ENCODE results near the gene EVA1B. TPM values are rescaled to one million over a fixed set of nuclear protein-coding genes. Genes with fewer than 3 reads are reported as not detected.

The EVA1B gene
- total RNA-seq, 1 donor from 2014 or later: 1.5 TPM

GRCh38 chr1:36326499-36326898, 3.1 kb upstream of the EVA1B start:
- peaks cover 5% of the 10 kb centered on the region for H3K4me1 Mint-ChIP-seq (ENCODE audit: low read depth, unreplicated experiment)
- H3K36me3 Mint-ChIP-seq (ENCODE audit: unreplicated experiment): peaks cover 10% of the 10 kb centered on the region
- H3K27ac Mint-ChIP-seq (ENCODE audit: unreplicated experiment): no peak overlapping the region
- peaks cover 20% of the 10 kb centered on the region for H3K27me3 Mint-ChIP-seq (ENCODE audit: unreplicated experiment)
- no peak for TF ChIP-seq CTCF (IDR thresholded peaks at IDR 0.05; ENCODE audit: partially characterized antibody, unreplicated experiment)
- no peak overlapping the region for H3K4me3 Mint-ChIP-seq (ENCODE audit: unreplicated experiment)
- DNase-seq: no peak
- H3K9me3 Mint-ChIP-seq (ENCODE audit: unreplicated experiment): peaks cover 1% of the 10 kb centered on the region

- H3K27ac Mint-ChIP-seq (ENCODE audit: unreplicated experiment): no peak overlapping the region
- TF ChIP-seq CTCF (IDR thresholded peaks at IDR 0.05; ENCODE audit: partially characterized antibody, unreplicated experiment): no peak
- no peak overlapping the region for H3K4me3 Mint-ChIP-seq (ENCODE audit: unreplicated experiment)
- peaks cover 29% of the 10 kb centered on the region for H3K27me3 Mint-ChIP-seq (ENCODE audit: unreplicated experiment)
- DNase-seq: no peak
- peaks cover 5% of the 10 kb centered on the region for H3K4me1 Mint-ChIP-seq (ENCODE audit: low read depth, unreplicated experiment)
- no peaks in the 10 kb centered on the region for H3K36me3 Mint-ChIP-seq (ENCODE audit: unreplicated experiment)
- H3K9me3 Mint-ChIP-seq (ENCODE audit: unreplicated experiment): peaks cover 3% of the 10 kb centered on the region
Measured at GRCh38 chr1:36324353-36324703, 883 bp upstream of the EVA1B start.

- Mint-ChIP-seq H3K4me1 (ENCODE audit: low read depth, unreplicated experiment) (peaks cover 2% of the 10 kb centered on the region), H3K4me3 (ENCODE audit: unreplicated experiment) (peak overlapping the region; percentile 42), H3K9me3 (ENCODE audit: unreplicated experiment) (peaks cover 5% of the 10 kb centered on the region), H3K27me3 (ENCODE audit: unreplicated experiment) (peaks cover 27% of the 10 kb centered on the region), H3K27ac (ENCODE audit: unreplicated experiment) (no peak overlapping the region), H3K36me3 (ENCODE audit: unreplicated experiment) (peaks cover 3% of the 10 kb centered on the region)
- no peak for TF ChIP-seq CTCF (IDR thresholded peaks at IDR 0.05; ENCODE audit: partially characterized antibody, unreplicated experiment)
- DNase-seq: peak; percentile 47
Measured at GRCh38 chr1:36322786-36323635, 434 bp downstream of the EVA1B start.

- H3K27ac Mint-ChIP-seq (ENCODE audit: unreplicated experiment): no peak overlapping the region
- no peak for TF ChIP-seq CTCF (IDR thresholded peaks at IDR 0.05; ENCODE audit: partially characterized antibody, unreplicated experiment)
- DNase-seq: no peak
Measured at GRCh38 chr1:36322041-36322785, 1.2 kb downstream of the EVA1B start.

More at GRCh38 chr1:36322041-36322785, 1.2 kb downstream of the EVA1B start:
- Mint-ChIP-seq H3K36me3 (ENCODE audit: unreplicated experiment) (peaks cover 6% of the 10 kb centered on the region), H3K4me3 (ENCODE audit: unreplicated experiment) (no peak overlapping the region), H3K27me3 (ENCODE audit: unreplicated experiment) (peaks cover 30% of the 10 kb centered on the region), H3K9me3 (ENCODE audit: unreplicated experiment) (peaks cover 7% of the 10 kb centered on the region), H3K4me1 (ENCODE audit: low read depth, unreplicated experiment) (peaks cover 2% of the 10 kb centered on the region)

All from glutamatergic neuron (in vitro differentiated cells).